ENCODE measurements around the gene UNKL.

GRCh38 chr16:1336619-1337018 lies 77.9 kb downstream of the UNKL start:
- no peak for TF ChIP-seq ZBTB7A (IDR thresholded peaks at IDR 0.05; ENCODE audit: low read depth)
- no peak for TF ChIP-seq MAX (IDR thresholded peaks at IDR 0.05)
- TF ChIP-seq TAF1 (IDR thresholded peaks at IDR 0.05; ENCODE audit: low read depth): no peak
- no peak for TF ChIP-seq EP300 (IDR thresholded peaks at IDR 0.05; ENCODE audit: borderline replicate concordance)

Measured in Ishikawa (cell line).